ENCODE data around the gene COL9A2. TPM values are rescaled to one million over a fixed set of nuclear protein-coding genes. Genes with fewer than 3 reads are reported as not detected.
"Not testable (repeated sequence)": the region's sequence is repeated elsewhere in the genome, so short reads cannot be mapped to it uniquely, and the experiment has no call there.

Gene COL9A2
- 6.9 TPM for total RNA-seq

DNA sequence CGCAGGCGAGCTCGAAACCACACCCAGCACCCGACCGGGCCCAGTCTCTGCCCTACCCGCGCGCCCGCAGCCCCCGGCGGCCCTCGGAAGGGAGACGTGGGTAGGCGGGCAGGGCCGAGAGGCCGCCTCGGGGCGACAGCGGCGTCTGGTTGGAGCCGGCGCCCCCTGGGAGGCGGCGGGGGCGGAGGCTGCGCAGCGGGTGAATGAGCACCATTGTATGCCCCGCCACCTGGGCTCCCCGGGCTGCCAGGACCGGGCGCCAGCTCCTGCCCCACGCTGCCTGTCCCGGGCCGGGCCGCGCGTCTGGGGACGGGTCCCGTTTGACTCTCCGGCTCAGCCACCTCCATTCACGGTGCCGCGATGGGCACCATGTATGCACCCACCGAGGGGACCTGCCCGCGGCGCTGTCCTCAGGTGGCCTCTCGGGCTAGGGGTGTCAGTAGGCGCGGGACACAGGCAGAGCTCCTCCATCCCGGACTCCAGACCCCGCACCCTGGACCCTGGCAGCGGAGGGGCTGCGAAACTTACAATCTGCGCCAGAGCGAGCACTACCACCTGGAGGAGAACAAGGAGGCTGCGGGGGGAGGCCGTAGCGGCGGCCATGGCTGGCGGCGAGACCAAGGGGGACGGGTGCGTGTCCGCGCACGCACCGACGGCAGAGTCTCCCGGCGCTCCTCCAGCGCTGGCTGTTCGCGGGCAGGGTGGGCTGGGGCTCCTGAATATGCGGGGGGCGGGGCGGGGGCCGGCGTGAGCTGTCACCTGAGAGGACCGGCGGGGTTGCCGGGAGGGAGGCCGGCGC, at the start of gene COL9A2:
COL9A2 (minus strand) TSS at position 692 of the 799 bp plus-strand sequence; CDS start at position 603, 89 bp downstream.
- DNase-seq (ENCODE audit: low spot score in 2 of 2) (peak; percentile 77 to 87), FAIRE-seq (no peak)

DNA sequence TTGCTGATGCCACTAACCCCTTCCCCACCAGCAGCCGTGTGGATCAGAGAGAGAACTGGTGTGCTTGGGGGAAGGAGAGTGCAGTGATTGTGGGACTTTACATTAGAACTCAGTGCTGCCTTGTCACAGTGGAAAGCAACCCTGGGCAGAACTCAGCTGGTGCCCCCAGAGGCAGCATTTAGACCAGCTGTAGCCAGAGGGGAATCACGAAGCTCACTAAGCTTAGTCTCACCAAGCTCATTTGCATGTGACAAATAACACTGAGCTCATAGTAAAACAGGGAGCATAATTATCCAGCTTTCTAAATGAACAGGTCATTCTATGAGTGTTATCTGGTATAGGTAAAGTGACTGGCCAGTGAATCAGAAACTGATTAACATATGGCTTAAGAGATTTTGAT, 46.6 kb upstream of the COL9A2 start:
- DNase-seq (ENCODE audit: low spot score in 2 of 2) (no peak), FAIRE-seq (no peak)

DNA sequence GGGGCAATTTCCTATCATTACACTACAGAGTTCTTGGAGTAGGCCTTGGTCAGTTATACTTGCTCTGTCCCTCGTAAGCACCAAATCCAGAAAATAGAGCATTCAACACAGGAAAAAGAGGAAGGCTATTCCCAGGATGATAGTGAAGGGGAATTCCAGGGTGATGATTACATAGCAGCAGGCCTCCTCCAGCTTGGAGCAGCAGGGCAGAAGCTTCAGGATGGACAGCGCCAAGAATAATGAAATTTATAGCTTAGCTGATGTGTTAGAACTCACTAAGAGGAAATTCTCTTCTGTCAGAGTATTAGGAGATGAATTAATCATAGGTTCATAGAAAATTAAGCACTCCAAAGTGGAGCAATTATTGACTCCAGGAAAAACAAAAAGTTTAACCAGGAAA, 45.6 kb upstream of the COL9A2 start:
- FAIRE-seq, result no peak
- DNase-seq (ENCODE audit: low spot score in 2 of 2), result no peak

DNA sequence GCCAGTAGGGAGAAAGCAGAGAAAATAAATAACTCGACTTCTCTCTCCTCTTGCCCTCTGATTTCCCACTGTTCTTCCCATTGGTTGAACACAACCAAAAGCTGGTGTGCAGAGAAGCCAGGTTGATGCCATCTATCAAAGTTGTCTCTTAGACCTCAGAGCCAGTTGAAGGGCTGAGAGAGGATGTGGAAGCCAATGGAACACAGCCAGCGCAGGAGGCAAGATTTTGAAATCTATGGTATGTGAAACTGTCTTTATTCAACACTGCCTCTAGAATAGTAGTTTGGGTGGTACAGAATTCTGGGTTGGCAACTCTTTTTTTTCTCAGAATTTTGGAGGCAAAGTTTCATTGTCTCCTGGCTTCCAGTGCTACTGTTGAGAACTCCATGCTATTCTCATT, 45.1 kb upstream of the COL9A2 start:
- FAIRE-seq (no peak), DNase-seq (ENCODE audit: low spot score in 2 of 2) (no peak)

DNA sequence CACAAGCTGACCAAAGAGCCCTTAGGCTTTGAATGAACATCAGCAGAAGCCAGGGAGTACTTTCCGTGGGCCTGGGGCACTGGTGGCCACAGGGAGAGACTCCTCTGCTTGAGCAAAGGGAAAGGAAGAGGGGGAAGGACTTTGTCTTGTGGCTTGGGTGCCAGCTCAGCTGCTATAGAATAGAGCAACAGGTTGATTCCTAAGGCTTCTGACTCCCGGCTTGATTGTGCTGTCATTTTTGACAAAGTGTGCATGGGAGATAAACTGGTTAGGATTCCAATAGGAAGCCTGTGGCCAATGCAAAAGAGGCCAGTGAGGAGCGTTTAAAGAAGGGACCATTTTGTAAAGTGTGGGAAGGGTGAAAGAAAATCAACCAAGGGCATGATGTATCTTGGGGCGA, 44.6 kb upstream of the COL9A2 start:
- FAIRE-seq (no peak), DNase-seq (ENCODE audit: low spot score in 2 of 2) (no peak)

DNA sequence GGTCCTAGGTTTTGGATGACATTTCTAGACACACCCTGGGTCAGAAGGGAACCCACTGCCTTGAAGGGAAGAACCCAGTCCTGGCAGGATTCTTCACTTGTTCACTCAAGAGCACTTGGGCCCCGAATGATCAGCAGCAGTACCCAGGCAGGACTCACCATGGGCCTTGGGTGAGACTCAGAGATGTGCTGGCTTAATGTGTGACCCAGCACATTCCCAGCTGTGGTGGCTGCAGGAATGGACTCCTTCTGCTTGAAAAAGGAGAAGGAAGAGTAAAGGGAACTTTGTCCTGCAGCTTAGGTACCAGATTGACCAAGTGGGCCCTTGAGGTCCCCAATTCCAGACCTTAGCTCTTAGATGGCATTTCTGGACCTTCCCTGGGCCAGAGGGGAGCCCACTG, 44.1 kb upstream of the COL9A2 start:
- FAIRE-seq, result no peak

DNA sequence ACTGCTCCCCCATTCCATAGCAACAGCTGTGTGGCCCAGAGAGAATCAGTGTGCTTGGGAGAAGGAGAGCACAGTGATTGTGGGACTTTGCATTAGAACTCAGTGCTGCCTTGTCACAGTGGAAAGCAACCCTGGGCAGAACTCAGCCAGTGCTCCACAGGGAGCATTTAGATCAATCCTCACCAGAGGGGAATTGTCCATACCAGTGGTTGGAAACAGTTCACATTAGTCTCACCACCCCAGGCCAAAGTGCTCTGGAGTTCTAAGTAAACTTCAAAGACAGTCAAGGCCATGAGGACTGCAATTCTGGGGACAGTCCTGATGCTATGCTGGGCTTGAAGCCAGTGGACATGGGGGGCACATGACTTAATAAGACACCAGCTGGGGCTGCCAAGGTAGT, 43.5 kb upstream of the COL9A2 start:
- no peak for FAIRE-seq
- no peak for DNase-seq (ENCODE audit: low spot score in 2 of 2)

More for the DNA sequence above, 44.1 kb upstream of the COL9A2 start:
- no peak for DNase-seq (ENCODE audit: low spot score in 2 of 2)

DNA sequence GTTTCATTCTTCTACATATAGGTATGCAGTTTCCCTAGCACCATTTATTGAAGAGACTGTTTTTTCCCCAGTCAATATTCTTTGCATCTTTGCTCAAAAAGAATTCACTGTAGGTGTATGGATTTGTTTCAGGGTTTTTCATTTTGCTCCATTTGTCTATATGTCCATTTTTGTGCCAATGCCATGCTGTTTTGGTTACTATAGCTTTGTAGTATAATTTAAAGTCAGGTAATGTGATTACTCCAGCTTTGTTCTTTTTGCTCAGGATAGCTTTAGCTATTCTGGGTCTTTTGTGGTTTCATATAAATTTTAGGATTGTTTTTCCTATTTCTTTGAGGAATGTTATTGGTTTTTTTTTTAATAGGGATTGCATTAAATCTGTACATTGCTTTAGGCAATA, 40.5 kb upstream of the COL9A2 start:
- DNase-seq (ENCODE audit: low spot score in 2 of 2), result no peak

DNA sequence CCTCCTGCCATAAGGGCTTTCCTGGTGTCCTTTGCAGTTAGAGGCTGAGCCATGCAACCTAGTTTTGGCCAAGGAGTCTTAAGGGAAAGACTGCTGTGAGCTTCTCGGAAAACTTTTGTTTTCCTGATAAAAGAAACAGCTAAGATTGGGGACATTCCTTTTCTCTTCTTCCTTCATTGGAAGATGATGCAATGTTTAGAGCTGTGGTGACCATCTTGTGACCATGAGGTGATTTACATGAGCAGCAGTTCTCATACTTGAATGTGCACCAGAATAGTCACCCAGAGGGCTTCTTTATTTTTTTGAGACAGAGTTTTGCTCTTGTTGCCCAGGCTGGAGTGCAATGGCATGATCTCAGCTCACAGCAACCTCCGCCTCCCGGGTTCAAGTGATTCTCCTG, 36.0 kb upstream of the COL9A2 start:
- DNase-seq (ENCODE audit: low spot score in 2 of 2) (no peak), FAIRE-seq (no peak)

More for the DNA sequence above, 40.5 kb upstream of the COL9A2 start:
- no peak for FAIRE-seq

DNA sequence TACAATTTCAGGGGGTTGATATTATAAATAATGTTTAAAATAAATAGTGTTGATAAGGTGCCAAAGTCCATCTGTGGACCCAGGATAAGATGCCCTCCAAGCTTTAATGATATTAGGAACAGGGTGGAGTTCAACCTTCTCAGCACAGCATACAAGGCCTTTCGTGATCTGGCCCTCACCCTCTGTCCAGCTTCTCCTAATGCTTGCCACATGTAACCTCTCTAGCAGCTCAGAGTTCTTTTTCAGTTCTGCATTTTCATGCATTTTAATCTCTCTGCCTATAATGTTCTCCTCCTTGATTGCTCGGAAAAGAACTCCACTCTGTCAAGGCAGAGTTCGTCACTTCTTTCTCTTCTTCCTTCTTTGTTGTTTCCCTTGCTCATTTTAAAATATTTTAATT, 35.0 kb upstream of the COL9A2 start:
- DNase-seq (ENCODE audit: low spot score in 2 of 2) (no peak), FAIRE-seq (no peak)

DNA sequence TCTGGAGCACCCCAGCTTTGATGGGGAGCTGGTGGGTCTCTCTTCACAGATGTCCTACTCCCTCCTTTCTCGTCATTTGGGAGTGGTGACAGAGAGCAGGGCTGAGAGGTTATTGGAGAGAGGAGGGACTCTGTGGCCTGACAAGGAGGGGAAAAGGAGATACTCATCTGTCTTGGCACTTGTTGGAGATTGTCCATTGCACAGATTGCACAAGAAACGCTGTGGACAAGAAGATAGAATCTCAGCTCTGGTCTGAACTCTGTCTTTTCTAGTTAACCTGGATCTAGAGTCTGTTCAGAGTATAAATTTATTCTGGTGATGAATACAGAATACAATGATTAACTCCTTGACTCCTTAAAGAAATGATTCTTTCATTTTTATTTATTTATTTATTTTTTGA, 34.0 kb upstream of the COL9A2 start:
- FAIRE-seq, result no peak
- DNase-seq (ENCODE audit: low spot score in 2 of 2), result no peak

DNA sequence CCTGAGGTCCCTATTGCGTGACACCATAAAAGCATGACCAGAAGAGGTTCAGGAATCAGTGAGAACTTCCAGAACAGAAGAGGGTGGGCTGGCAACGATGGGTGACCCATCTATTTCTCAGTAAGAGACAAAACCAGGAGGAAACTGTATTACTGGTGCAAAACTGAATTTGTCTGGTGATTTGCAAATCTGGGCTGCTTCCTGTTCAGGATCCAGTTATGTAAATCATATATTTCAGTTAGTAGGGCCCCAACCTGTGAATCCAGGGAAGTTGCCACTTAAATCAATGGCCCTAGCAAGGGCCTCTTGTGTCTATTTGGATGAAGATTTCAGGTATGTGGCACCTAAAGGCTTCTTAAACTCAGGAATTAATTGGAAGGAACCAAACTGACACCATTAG, 33.3 kb upstream of the COL9A2 start:
- FAIRE-seq, result no peak

DNA sequence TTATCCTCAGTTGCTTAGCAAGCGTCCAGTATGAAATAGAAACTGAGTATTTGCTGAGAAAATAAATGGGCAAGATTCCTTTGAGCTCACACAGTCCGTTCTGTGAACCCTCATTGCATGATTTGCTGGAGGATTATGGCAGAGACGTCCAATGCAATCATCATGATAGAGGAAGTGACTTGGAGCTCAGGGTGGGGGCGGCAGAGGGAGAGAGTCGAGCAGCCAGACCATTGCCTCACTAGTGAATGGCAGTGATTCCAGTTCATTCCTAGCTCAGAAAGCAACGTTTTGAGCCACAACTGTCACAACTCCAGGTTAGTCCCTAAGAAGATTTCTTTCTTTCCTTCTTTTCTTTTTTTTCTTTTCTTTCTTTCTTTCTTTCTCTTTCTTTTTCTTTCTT, 27.5 kb upstream of the COL9A2 start:
- peak in 1 of 2 donors; percentile 25 for DNase-seq (ENCODE audit: low spot score in 2 of 2)

More for the DNA sequence above, 33.3 kb upstream of the COL9A2 start:
- no peak for DNase-seq (ENCODE audit: low spot score in 2 of 2)

DNA sequence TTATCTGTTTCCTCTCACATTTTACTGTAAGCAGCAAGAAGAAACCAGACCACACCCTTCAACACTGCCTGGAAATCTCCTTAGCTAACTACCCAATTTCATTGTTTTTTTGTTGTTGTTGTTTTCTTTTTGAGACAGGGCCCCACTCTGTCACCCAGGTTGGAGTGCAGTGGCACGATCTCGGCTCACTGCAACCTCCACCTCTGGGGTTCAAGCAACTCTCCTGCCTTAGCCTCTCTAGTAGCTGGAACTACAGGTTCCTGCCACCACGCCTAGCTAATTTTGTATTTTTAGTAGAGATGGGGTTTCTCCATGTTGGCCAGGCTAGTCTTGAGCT, 25.3 kb upstream of the COL9A2 start:
- not testable (repeated sequence) for FAIRE-seq; DNase-seq (ENCODE audit: low spot score in 2 of 2)

More for the DNA sequence above, 27.5 kb upstream of the COL9A2 start:
- no peak for FAIRE-seq

DNA sequence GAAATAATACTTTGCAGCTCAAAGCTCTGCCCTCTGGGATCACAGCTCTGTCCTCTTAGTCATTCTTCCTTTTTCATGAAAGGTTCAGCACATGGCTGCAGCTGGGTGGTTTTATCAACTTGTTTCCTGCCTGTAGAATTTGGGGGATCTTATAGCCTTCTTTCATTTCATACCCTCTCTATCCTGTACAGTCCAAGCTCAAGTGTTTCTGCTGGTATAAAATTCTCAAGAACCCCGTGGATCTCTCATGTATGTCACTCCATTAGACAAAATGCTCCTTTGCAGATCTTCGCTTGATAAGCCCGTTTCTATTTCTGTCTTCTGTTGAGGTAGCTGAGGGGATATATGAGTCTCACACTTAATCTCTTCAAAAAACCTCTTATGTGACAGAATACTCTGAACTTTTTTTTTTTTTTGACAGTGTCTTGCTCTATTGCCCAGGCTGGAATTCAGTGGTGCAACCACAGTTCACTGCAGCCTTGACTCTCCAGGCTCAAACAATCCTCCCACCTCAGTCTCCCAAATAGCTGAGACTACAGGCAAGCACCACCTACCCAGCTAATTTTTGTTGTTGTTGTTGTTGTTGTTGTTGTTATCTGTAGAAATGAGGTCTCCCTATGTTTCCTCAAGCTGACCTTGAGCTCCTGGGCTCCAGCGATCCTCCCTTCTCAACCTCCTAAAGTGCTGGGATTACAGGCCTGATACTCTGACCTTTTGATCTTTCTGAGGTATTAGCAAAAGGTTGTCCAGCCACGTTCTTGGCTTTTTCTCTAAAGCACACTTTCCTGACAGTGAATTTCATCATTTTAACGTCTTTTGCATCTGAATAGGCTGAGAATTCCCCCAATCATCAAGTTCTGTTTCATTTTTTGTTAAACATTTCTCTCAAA, 24.6 kb upstream of the COL9A2 start:
- no peak for FAIRE-seq
- DNase-seq (ENCODE audit: low spot score in 2 of 2), result no peak

DNA sequence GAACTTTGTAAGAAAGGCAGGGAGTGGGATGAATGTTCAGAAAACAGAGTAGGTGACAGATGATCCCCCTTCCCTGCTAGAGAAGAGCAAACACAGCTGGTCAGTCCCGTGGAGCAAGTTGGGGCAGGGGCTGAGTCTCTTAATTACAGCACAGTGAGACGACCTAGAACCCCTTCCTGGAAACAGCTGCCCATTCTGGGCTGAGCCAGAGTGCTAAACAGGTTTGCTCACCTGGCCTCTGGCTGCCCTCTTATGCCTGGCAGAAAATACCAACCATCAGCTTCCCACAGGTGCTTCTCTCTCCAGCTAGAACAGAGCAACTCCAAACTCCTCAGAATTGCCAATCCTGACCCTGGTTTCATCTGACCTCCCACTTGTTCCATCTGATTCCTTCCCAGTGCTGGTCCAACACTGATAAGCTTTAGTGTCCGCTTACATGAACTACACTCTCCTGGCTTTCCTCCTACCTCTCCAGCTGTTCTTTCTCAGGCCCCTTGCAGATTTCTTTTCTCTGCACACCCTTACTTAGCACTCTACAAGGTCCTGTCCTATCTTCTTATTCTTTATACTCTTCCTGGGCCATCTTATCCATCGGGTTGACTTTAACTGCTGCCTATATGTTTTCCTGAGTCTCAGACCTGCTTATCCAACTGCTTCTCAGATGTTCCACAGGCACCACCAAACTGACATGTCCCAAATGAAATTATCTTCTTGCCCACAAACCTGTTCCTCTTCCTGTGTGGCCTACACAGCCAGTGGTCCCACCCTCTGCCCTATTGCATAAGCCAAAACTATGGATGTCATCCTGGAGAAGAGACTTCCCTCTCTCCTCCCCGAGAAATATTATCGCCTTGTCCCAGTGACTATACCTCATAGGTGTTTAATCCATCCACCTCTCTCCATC, 22.6 kb upstream of the COL9A2 start:
- no peak for DNase-seq (ENCODE audit: low spot score in 2 of 2)
- FAIRE-seq, result no peak

DNA sequence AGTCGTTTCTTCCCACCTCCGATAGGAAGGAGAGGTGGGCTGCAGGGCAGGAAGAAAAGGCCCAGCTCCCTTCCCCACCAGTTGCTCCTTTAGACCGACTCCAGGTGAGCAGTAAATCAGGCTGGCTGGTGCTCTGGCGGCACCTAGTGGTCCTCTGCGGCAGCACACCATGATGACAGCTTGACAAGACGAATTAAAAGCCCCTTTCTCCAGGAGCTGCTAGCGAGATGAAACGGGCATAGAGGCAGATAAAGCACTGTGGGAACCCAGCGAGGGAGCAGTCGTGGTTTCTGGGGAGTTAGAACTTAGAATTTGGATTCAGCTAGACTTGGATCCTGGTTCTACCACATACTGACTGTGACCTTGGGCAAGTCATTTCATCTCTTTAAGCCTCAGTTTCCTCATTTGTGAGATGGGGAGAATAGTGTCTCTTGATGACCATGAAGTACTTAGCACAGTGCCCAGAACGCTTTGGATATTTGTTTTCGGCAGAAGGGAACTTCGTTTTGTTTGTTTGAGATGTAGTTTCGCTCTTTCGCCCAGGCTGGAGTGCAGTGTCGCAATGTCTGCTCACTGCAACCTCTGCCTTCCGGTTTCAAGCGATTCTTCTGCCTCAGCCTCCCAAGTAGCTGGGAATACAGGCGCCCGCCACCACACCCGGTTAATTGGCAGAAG, 21.8 kb upstream of the COL9A2 start:
- no peak for FAIRE-seq

DNA sequence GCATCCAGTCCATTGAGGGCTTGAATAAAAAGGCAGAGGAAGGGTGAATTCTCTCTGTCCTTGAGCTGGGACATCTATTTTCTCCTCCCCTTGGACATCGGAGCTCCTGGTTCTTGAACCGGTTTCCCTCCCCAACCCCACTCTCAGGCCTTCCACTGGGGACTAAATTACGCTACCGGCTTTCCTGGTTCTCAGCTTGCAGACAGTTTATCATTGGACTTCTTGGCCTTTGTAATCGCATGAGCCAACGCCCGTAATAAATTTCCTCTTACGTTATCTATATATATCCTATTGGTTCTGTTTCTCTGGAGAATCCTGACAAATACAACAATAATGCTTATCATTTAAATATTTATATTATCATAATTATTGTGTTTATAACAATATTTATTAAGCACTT, 20.4 kb upstream of the COL9A2 start:
- FAIRE-seq (no peak), DNase-seq (ENCODE audit: low spot score in 2 of 2) (no peak)

More for the DNA sequence above, 21.8 kb upstream of the COL9A2 start:
- DNase-seq (ENCODE audit: low spot score in 2 of 2), result peak; percentile 36 to 66

DNA sequence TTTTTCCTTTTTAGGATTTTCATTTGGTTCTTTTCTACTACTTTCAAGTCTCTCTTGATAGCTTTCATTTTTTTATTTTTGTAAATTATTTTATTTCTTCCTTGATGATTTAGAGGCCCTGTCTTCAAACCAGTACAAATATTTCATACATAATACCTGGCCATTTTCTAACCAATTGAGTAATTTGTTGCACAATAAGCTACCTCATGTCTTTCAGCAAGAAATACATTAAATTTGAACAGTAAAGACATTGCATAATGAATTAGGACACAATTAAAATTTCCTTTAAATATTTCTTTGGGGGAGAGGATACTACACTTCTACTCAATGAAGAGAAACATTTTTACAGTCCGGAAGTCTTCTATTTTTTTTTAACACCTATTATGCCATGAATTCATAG, 15.6 kb upstream of the COL9A2 start:
- DNase-seq (ENCODE audit: low spot score in 2 of 2) (no peak), FAIRE-seq (peak; percentile 66)

DNA sequence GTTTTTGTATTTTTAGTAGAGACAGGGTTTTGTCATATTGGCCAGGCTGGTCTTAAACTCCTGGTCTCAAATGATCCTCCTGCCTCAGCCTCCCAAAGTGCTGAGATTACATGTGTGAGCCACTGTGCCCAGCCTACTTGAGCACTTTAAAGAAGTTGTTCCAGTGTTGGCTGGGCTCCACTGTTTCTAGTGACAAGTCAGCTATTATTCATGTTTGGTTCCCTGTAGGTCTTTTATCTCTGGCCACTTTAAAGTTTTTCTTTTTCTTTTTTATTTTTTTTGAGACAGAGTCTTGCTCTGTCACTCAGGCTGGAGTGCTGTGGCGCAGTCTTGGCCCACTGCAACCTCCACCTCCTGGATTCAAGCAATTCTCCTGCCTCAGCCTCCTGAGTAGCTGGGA, 14.3 kb upstream of the COL9A2 start:
- not testable (repeated sequence) for FAIRE-seq; DNase-seq (ENCODE audit: low spot score in 2 of 2)

All from frontal cortex (tissue), 4 donors.